ENCODE measurements around the gene SKIC2. TPM values are rescaled to one million over a fixed set of nuclear protein-coding genes. Genes with fewer than 3 reads are reported as not detected.
"Not testable (repeated sequence)": the region's sequence is repeated elsewhere in the genome, so short reads cannot be mapped to it uniquely, and the experiment has no call there.

SKIC2 gene
- total and polyA plus RNA-seq, 2 of the 8 experiments (the other 6 are each of a cell fraction or from before 2014, with no cell fraction given): 42.1 to 59.7 TPM

- no peak for TF ChIP-seq GABPA (IDR thresholded peaks at IDR 0.05; ENCODE audit: borderline replicate concordance, insufficient read depth, low read length)
- no peak for TF ChIP-seq SIN3A (conservative IDR thresholded peaks at IDR 0.05 in 1 of 2, IDR thresholded peaks at IDR 0.05 in 1 of 2; ENCODE audit: low read depth in 1 of 2, low read length in 2 of 2)
- no peak for TF ChIP-seq TBP (IDR thresholded peaks at IDR 0.05; ENCODE audit: low read depth, low read length)
- no peak for TF ChIP-seq ZNF274 (IDR thresholded peaks at IDR 0.05; ENCODE audit: borderline replicate concordance, extremely low read depth, low read length)
- TF ChIP-seq KDM1A (IDR thresholded peaks at IDR 0.05; ENCODE audit: borderline replicate concordance, low read length): no peak
- TF ChIP-seq, protein P1, sequence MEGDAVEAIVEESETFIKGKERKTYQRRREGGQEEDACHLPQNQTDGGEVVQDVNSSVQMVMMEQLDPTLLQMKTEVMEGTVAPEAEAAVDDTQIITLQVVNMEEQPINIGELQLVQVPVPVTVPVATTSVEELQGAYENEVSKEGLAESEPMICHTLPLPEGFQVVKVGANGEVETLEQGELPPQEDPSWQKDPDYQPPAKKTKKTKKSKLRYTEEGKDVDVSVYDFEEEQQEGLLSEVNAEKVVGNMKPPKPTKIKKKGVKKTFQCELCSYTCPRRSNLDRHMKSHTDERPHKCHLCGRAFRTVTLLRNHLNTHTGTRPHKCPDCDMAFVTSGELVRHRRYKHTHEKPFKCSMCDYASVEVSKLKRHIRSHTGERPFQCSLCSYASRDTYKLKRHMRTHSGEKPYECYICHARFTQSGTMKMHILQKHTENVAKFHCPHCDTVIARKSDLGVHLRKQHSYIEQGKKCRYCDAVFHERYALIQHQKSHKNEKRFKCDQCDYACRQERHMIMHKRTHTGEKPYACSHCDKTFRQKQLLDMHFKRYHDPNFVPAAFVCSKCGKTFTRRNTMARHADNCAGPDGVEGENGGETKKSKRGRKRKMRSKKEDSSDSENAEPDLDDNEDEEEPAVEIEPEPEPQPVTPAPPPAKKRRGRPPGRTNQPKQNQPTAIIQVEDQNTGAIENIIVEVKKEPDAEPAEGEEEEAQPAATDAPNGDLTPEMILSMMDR (IDR thresholded peaks at IDR 0.05; ENCODE audit: control extremely low read depth in 1 of 3, insufficient read depth in 1 of 3, low read depth in 1 of 3, low read length in 3 of 3): no peak
- no peak for TF ChIP-seq POLR2AphosphoS5 (IDR thresholded peaks at IDR 0.05; ENCODE audit: low read depth, low read length)
These were observed 20.4 kb downstream of the SKIC2 start (continued) for GRCh38 chr6:31979238-31979898.

GRCh38 chr6:31980195-31980876 is 21.4 kb downstream of the SKIC2 start:
- H4K8ac ChIP-seq (ENCODE audit: extremely low read depth, insufficient read depth, low read length); H3K23me2 ChIP-seq (ENCODE audit: low read depth, low read length); H2BK5ac ChIP-seq (ENCODE audit: low read depth, low read length); H2BK20ac ChIP-seq (ENCODE audit: low read length); H3K4me3 ChIP-seq (ENCODE audit: extremely low read depth in 1 of 4, insufficient read depth in 2 of 4, low read depth in 3 of 4, low read length in 4 of 4); H3K4me1 ChIP-seq (replicated peaks in 1 of 4; ENCODE audit: control insufficient read depth in 3 of 4, insufficient read depth in 4 of 4, low read length in 3 of 4); H3K56ac ChIP-seq (replicated peaks; ENCODE audit: insufficient read length, low read depth, low read length); H3K4me2 ChIP-seq (ENCODE audit: insufficient read depth in 1 of 2, low read depth in 2 of 2, low read length in 2 of 2); H3K14ac ChIP-seq (ENCODE audit: insufficient read length); H3K9me3 ChIP-seq (ENCODE audit: insufficient read depth in 2 of 2, low read depth in 1 of 2, low read length in 1 of 2); H3K79me1 ChIP-seq (ENCODE audit: low read depth, low read length); H3K9ac ChIP-seq (replicated peaks in 1 of 4; ENCODE audit: extremely low read depth in 1 of 4, low read depth in 3 of 4, low read length in 3 of 4); H3K27me3 ChIP-seq (replicated peaks in 1 of 4; ENCODE audit: control insufficient read depth in 3 of 4, extremely low read depth in 1 of 4, insufficient read depth in 3 of 4, low read length in 3 of 4); H3K23ac ChIP-seq (ENCODE audit: insufficient read length); H2AK5ac ChIP-seq (ENCODE audit: low read depth, low read length); FAIRE-seq; H2BK12ac ChIP-seq (ENCODE audit: low read depth, low read length); H2BK120ac ChIP-seq (replicated peaks; ENCODE audit: low read depth, low read length); H3K79me2 ChIP-seq (ENCODE audit: control insufficient read depth in 1 of 2, insufficient read depth in 2 of 2, low read length in 2 of 2); DNase-seq (ENCODE audit: low read depth in 1 of 2, low spot score in 2 of 2); H2AFZ ChIP-seq (ENCODE audit: low read length); H3K27ac ChIP-seq (ENCODE audit: low read depth, low read length); H2BK15ac ChIP-seq (ENCODE audit: low read length); H3K18ac ChIP-seq (ENCODE audit: extremely low read depth, low read length); H4K5ac ChIP-seq (ENCODE audit: insufficient read length, low read depth, low read length); H3K4ac ChIP-seq (replicated peaks; ENCODE audit: insufficient read length, low read depth, low read length); H4K20me1 ChIP-seq (replicated peaks in 1 of 2; ENCODE audit: control insufficient read depth in 1 of 2, insufficient read depth in 2 of 2, low read length in 2 of 2); H3K36me3 ChIP-seq (ENCODE audit: control insufficient read depth in 2 of 4, insufficient read depth in 4 of 4, low read length in 3 of 4); H4K91ac ChIP-seq (replicated peaks; ENCODE audit: insufficient read length, low read length): not testable (repeated sequence)
- WGBS, 2 experiments (ENCODE audit: extremely low coverage in 1 of 2, insufficient coverage in 1 of 2, insufficient read length in 1 of 2, insufficient replicate concordance in 2 of 2, low coverage in 1 of 2, low lambda C conversion rate in 2 of 2, missing lambda C conversion rate in 1 of 2): 92% methylated on average over 12 of the region's 13 CpGs; no CpG with 5 or more reads in 1 of the 2 experiments
- POLR2A ChIA-PET (ENCODE audit: partially characterized antibody): interaction anchor here (1.4 to 1.5 kb wide), 2 partner anchors 9 to 12 kb away, joined by 3 read pairs; partner anchors contain the start of gene DXO
- CTCF ChIA-PET (ENCODE audit: partially characterized antibody): interaction anchor here (0.6 to 1.8 kb wide), 4 partner anchors 29 to 186 kb away, joined by 3 to 9 read pairs (median 4); no protein-coding TSS in a partner anchor
